A673 (cell line): ENCODE results near the gene SCAANT1.

ENCODE experiments used
- EZH2 ChIP-seq: fragments of 200-600 bp; sonication (generic); IDR thresholded peaks from 2 replicates; pipeline ENCODE4 v1.6.1; 2017; ENCODE audit warnings: borderline replicate concordance, low read depth, mild to moderate bottlenecking, mixed read lengths, antibody characterized with exemption, low read length; ENCODE audit not compliant: poor library complexity, severe bottlenecking
- TF ChIP-seq, protein P1 (sequence below): fragments of 300-800, 200-600 bp; sonication (generic); conservative IDR thresholded peaks from 2 replicates; pipeline ENCODE4 v1.5.1; 2017; ENCODE audit warnings: low read depth, mild to moderate bottlenecking, antibody characterized with exemption, low read length, moderate library complexity, mixed read lengths

- TF ChIP-seq, protein P1, sequence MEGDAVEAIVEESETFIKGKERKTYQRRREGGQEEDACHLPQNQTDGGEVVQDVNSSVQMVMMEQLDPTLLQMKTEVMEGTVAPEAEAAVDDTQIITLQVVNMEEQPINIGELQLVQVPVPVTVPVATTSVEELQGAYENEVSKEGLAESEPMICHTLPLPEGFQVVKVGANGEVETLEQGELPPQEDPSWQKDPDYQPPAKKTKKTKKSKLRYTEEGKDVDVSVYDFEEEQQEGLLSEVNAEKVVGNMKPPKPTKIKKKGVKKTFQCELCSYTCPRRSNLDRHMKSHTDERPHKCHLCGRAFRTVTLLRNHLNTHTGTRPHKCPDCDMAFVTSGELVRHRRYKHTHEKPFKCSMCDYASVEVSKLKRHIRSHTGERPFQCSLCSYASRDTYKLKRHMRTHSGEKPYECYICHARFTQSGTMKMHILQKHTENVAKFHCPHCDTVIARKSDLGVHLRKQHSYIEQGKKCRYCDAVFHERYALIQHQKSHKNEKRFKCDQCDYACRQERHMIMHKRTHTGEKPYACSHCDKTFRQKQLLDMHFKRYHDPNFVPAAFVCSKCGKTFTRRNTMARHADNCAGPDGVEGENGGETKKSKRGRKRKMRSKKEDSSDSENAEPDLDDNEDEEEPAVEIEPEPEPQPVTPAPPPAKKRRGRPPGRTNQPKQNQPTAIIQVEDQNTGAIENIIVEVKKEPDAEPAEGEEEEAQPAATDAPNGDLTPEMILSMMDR = no peak
- no peak for TF ChIP-seq EZH2
Measured at GRCh38 chr3:63936925-63937324, 24.7 kb upstream of the SCAANT1 start.
